Cardiac muscle cell (in vitro differentiated cells and primary cell): ENCODE measurements around the gene USP21. TPM values are rescaled to one million over a fixed set of nuclear protein-coding genes. Genes with fewer than 3 reads are reported as not detected.
A peak's percentile ranks its signal among the peaks of the same experiment; 100 is the strongest.

Source experiments
- DNase-seq, 2 donors: peaks; one replicate each; pipeline versions ENCODE4 v3.0.0 to v3.0.0-alpha.2; 2010 to 2017; ENCODE audit warnings: low read depth in 1 of 2, low spot score in 1 of 2
- H3K27ac ChIP-seq: fragments of 200-600 bp; sonication (generic); 2 replicates; pipeline ENCODE4 v1.5.1; 2016
- H3K27me3 ChIP-seq: fragments of 200-600 bp; sonication (generic); 2 replicates; pipeline ENCODE4 v1.6.0; 2016; ENCODE audit warnings: control low read depth
- H3K36me3 ChIP-seq: fragments of 200-600 bp; sonication (generic); 2 replicates; pipeline ENCODE4 v1.5.1; 2016; ENCODE audit warnings: control low read depth
- H3K4me1 ChIP-seq: fragments of 200-600 bp; sonication (generic); 2 replicates; pipeline ENCODE4 v1.8.1; 2017; ENCODE audit warnings: low read depth, mild to moderate bottlenecking, mixed run types
- H3K4me3 ChIP-seq: fragments of 200-600 bp; sonication (generic); 2 replicates; pipeline ENCODE4 v1.5.1; 2016; ENCODE audit warnings: mild to moderate bottlenecking
- H3K9me3 ChIP-seq: fragments of 200-600 bp; sonication (generic); 2 replicates; pipeline ENCODE4 v1.5.1; 2017; ENCODE audit warnings: low read depth, mild to moderate bottlenecking, control low read depth
- polyA plus RNA-seq: library from polyadenylated mRNA; unstranded; fragments of >200 nt; fragmentation: Nextera tagmentation; extraction: Ambion mirVana; gene quantifications from 2 replicates; pipeline ENCODE4 v1.2.1, GENCODE V29; 2016
- total RNA-seq: library from RNA; depleted of rRNA; stranded (reverse); fragments of >200 nt; gene quantifications from 2 replicates; pipeline ENCODE4 v1.2.3, GENCODE V29; 2016
- TF ChIP-seq, protein P1 (sequence below): IDR thresholded peaks from 2 replicates; pipeline ENCODE4 v1.5.1; 2012; ENCODE audit warnings: low read depth, mild to moderate bottlenecking, low read length

USP21 gene
- total and polyA plus RNA-seq, 2 experiments from 2014 or later: 19.6 to 48.8 TPM

- H3K9me3 ChIP-seq: no peaks in the 10 kb centered on the region
- H3K4me3 ChIP-seq: no peak overlapping the region
- TF ChIP-seq, protein P1, sequence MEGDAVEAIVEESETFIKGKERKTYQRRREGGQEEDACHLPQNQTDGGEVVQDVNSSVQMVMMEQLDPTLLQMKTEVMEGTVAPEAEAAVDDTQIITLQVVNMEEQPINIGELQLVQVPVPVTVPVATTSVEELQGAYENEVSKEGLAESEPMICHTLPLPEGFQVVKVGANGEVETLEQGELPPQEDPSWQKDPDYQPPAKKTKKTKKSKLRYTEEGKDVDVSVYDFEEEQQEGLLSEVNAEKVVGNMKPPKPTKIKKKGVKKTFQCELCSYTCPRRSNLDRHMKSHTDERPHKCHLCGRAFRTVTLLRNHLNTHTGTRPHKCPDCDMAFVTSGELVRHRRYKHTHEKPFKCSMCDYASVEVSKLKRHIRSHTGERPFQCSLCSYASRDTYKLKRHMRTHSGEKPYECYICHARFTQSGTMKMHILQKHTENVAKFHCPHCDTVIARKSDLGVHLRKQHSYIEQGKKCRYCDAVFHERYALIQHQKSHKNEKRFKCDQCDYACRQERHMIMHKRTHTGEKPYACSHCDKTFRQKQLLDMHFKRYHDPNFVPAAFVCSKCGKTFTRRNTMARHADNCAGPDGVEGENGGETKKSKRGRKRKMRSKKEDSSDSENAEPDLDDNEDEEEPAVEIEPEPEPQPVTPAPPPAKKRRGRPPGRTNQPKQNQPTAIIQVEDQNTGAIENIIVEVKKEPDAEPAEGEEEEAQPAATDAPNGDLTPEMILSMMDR: no peak
- no peaks in the 10 kb centered on the region for H3K27me3 ChIP-seq
- no peaks in the 10 kb centered on the region for H3K36me3 ChIP-seq
- no peak overlapping the region for H3K27ac ChIP-seq
- no peaks in the 10 kb centered on the region for H3K4me1 ChIP-seq
- DNase-seq: no peak
Measured at GRCh38 chr1:161190962-161191521, 31.7 kb downstream of the USP21 start.

DNA sequence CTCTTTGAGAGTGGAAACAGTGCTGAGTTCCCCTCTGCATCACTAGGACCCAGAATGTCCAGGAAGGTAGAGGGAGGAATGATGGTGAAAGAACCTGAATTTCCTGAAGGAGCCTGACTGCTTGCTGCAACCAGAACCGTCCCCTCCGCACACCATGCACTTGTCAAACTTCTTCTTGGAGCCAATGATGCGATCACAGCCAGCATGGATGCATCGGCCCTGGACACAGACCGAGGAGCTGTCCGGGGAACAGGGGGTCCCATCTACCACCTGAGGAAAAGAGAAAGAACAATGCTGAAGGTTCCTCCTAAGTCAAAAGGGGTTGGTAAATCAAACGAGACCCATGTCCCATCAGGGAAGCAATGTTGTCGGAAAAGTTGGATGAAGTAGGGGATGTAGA is 32.7 kb downstream of the USP21 start:
- DNase-seq: no peak
- Histone ChIP-seq H3K4me1 (peaks cover under 1% of the 10 kb centered on the region), H3K36me3 (no peaks in the 10 kb centered on the region), H3K27me3 (no peaks in the 10 kb centered on the region), H3K27ac (no peak overlapping the region), H3K4me3 (no peak overlapping the region), H3K9me3 (no peaks in the 10 kb centered on the region)
- TF ChIP-seq, protein P1: no peak

DNA sequence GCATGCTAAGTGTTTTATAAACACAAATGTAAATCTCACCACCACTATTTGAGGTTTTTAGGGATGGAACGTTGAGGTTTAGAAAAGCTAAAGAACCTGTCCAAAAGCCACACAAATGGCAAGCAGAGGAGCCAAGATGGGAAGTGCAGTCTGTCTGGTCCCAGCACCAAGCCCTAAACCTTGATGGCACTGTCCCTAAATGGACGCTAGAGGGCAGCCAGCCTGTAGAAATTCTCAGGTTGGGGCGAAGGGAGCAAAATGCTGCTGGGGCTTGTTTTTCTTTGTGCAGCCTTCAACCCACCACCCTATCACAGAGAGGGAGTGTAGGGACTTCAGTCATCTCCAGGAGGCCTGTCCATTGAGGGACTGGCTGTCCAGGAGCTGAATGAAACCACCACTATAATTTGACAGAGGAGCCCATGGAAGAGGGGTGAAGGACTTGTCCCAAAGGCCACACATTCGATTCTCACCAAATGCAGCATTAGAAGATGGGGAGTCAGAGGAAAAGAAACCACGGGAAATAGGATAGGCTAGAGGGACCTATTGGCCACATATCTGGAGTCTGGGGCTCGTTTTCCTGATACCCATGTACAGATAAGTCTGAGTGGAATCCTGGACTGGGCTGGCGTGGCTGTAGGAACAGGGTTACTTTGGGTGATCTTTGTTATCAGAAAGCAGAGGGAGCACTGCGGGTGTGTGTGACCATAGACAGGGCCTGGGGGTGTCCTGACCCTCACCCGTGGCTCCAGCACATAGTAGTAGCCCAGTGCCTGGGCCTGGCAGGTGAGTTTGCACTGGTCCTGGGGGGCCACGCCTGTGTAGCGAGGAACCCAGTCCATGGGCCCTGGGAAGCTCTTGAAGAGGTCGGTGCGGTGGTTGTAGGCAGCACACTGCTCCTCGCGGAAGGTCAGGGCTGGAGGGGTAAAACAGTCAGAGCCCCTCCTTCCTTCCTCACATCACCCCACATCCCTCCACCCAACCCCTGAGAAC is 33.5 kb downstream of the USP21 start:
- Histone ChIP-seq H3K36me3 (no peaks in the 10 kb centered on the region), H3K27ac (no peak overlapping the region), H3K4me1 (peaks cover 7% of the 10 kb centered on the region), H3K9me3 (no peaks in the 10 kb centered on the region), H3K4me3 (no peak overlapping the region), H3K27me3 (no peaks in the 10 kb centered on the region)
- TF ChIP-seq, protein P1: peak; percentile 92
- peak; percentile 81 to 83 for DNase-seq

DNA sequence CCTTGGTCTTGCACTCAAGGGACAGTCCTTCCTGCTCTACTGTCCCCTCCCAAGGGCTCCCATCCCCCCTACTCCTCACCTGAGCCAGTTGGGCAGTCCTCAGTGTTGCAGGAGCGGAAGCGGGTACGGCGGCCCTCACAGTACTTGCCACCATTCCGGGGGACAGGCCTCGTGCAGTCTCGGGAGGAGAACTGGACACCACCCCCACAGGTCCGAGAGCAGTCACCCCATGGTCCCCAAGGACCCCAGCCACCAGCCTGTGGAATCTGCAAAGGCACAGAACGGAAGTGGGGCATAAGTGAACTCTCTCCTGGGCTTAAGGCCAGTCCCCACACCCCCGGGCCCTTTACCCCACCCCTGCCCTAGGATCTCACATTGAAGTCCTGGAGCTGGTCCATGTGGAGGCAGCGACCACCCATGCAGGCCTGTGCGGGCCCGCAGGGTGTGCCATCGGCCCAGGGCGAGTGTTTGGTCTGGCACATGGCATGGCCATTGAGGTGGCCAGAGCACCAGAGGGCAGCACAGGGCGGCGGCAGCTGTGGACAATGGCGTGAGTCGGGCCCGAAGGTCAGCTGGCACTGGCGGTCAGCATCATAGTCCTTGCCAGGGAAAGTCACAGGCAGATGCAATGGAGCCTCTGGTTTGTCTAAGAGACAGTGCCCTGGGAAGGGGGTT is 34.4 kb downstream of the USP21 start:
- no peak for DNase-seq
- no peak overlapping the region for H3K27ac ChIP-seq
- H3K27me3 ChIP-seq: no peaks in the 10 kb centered on the region
- no peaks in the 10 kb centered on the region for H3K36me3 ChIP-seq
- no peak overlapping the region for H3K4me3 ChIP-seq
- TF ChIP-seq, protein P1: no peak
- H3K9me3 ChIP-seq: no peaks in the 10 kb centered on the region
- peaks cover 16% of the 10 kb centered on the region for H3K4me1 ChIP-seq

- DNase-seq: no peak
- H3K4me1 ChIP-seq: peaks cover 19% of the 10 kb centered on the region
- TF ChIP-seq, protein P1: no peak
- H3K27ac ChIP-seq: no peak overlapping the region
- no peaks in the 10 kb centered on the region for H3K9me3 ChIP-seq
- no peaks in the 10 kb centered on the region for H3K36me3 ChIP-seq
- no peaks in the 10 kb centered on the region for H3K27me3 ChIP-seq
- H3K4me3 ChIP-seq: no peak overlapping the region
Measured at GRCh38 chr1:161195171-161195570, 35.9 kb downstream of the USP21 start.
